ENCODE data around the gene COL8A2.

- TF ChIP-seq POLR2A (IDR thresholded peaks at IDR 0.05; ENCODE audit: low read depth, low read length) (no peak), USF2 (IDR thresholded peaks at IDR 0.05; ENCODE audit: low read depth, low read length) (no peak), CTCF (conservative IDR thresholded peaks at IDR 0.05; ENCODE audit: low read depth, low read length) (no peak), CHD1 (IDR thresholded peaks at IDR 0.05; ENCODE audit: low read depth, low read length) (no peak), CEBPB (IDR thresholded peaks at IDR 0.05; ENCODE audit: low read depth, low read length) (no peak), RFX5 (IDR thresholded peaks at IDR 0.05; ENCODE audit: low read depth, low read length) (no peak), RCOR1 (IDR thresholded peaks at IDR 0.05; ENCODE audit: insufficient replicate concordance, low read length) (no peak), SMC3 (IDR thresholded peaks at IDR 0.05; ENCODE audit: low read depth, low read length) (no peak), MAFK (IDR thresholded peaks at IDR 0.05; ENCODE audit: low read depth, low read length) (no peak), MXI1 (IDR thresholded peaks at IDR 0.05; ENCODE audit: borderline replicate concordance, low read depth, low read length) (no peak), RAD21 (IDR thresholded peaks at IDR 0.05; ENCODE audit: low read length) (no peak), ELK1 (IDR thresholded peaks at IDR 0.05; ENCODE audit: borderline replicate concordance, low read depth, low read length) (no peak)
Measured at GRCh38 chr1:36162680-36163239, 37.7 kb upstream of the COL8A2 start.
